K562 (cell line): ENCODE data around the gene PACRG. TPM values are rescaled to one million over a fixed set of nuclear protein-coding genes. Genes with fewer than 3 reads are reported as not detected.

ENCODE experiments used
- BRD4 ChIP-seq: fragments of 200-600 bp; sonication (generic); IDR thresholded peaks from 2 replicates; pipeline ENCODE4 v1.6.1; 2017; ENCODE audit warnings: inconsistent platforms
- DIDO1 ChIP-seq: fragments of 450-650 bp; IDR thresholded peaks from 2 replicates; pipeline ENCODE4 v1.6.1; 2016; ENCODE audit warnings: low read depth, missing biosample characterization, missing genetic modification characterization
- MTA1 ChIP-seq: fragments of 450-650 bp; IDR thresholded peaks from 2 replicates; pipeline ENCODE4 v1.6.1; 2017; ENCODE audit warnings: borderline replicate concordance
- SMARCC2 ChIP-seq: fragments of 450-650 bp; IDR thresholded peaks from 2 replicates; pipeline ENCODE4 v1.6.1; 2017; ENCODE audit warnings: antibody characterized with exemption, moderate library complexity, mild to moderate bottlenecking, low read depth
- ZNF174 ChIP-seq: fragments of 250-450 bp; sonication (Bioruptor Pico); IDR thresholded peaks from 2 replicates; pipeline ENCODE4 v1.4.0; 2020; ENCODE audit warnings: mild to moderate bottlenecking
- polyA plus RNA-seq, 8 experiments: library from polyadenylated mRNA; depleted of rRNA in 4 of 8; stranded (reverse) in 5 of 8; unstranded in 3 of 8; fragments of >200 nt; fragmentation: Nextera tagmentation in 2 of 8; fragmentation: Illumina TruSeq in 1 of 8; extraction: Ambion mirVana in 2 of 8; extraction: Trizol in 1 of 8; gene quantifications; 2 replicates each; pipeline versions ENCODE4 v1.2.1 to v1.2.3, GENCODE V29; 2011 to 2014; ENCODE audit warnings: inconsistent platforms in 1 of 8, missing spikeins in 1 of 8
- total RNA-seq, 7 experiments: library from RNA; depleted of rRNA in 6 of 7; stranded (reverse); fragments of >200 nt in 6 of 7; fragmentation: Illumina TruSeq in 2 of 7; extraction: Trizol in 2 of 7; gene quantifications; 2 replicates each; pipeline versions ENCODE4 v1.2.1 to v1.2.3, GENCODE V29; 2011 to 2021; ENCODE audit warnings: low replicate concordance in 1 of 7
- TF ChIP-seq, protein P1 (sequence below): sonication (generic); formaldehyde crosslinking; IDR thresholded peaks from 2 replicates; pipeline ENCODE4 v1.8.0; 2023; ENCODE audit warnings: missing genetic modification reagents, mild to moderate bottlenecking, borderline replicate concordance
- TF ChIP-seq, protein P2 (sequence below): fragments of 250-450 bp; sonication (Bioruptor Pico); IDR thresholded peaks from 2 replicates; pipeline ENCODE4 v1.4.0; 2020; ENCODE audit warnings: mild to moderate bottlenecking, moderate library complexity
- TF ChIP-seq, protein P3 (sequence below): fragments of 450-650 bp; formaldehyde crosslinking; IDR thresholded peaks from 2 replicates; pipeline ENCODE4 v1.4.0; 2020; ENCODE audit warnings: mild to moderate bottlenecking, moderate library complexity
- TF ChIP-seq, protein P4 (sequence below): fragments of 450-650 bp; formaldehyde crosslinking; IDR thresholded peaks from 2 replicates; pipeline ENCODE4 v1.4.0; 2020; ENCODE audit warnings: mild to moderate bottlenecking, moderate library complexity
- TF ChIP-seq, protein P5 (sequence below), 2 experiments: fragments of 450-650 bp; IDR thresholded peaks; 2 replicates each; pipeline ENCODE4 v1.6.1; 2016
- TF ChIP-seq, protein P6 (sequence below), 2 experiments: IDR thresholded peaks; 2 replicates each; pipeline ENCODE4 v1.6.1; 2011; ENCODE audit warnings: borderline replicate concordance in 1 of 2, control low read depth in 1 of 2, low read depth in 1 of 2, low read length in 1 of 2, mild to moderate bottlenecking in 1 of 2, mixed read lengths in 1 of 2, moderate library complexity in 1 of 2; ENCODE audit not compliant: insufficient read depth in 1 of 2, insufficient read length in 1 of 2, poor library complexity in 1 of 2, severe bottlenecking in 1 of 2; ENCODE audit errors: extremely low read depth in 1 of 2

The PACRG gene
- total and polyA plus RNA-seq, 9 of the 15 experiments (the other 6 are each of a cell fraction or from before 2014, with no cell fraction given): 0.04 TPM; not detected in 8

DNA sequence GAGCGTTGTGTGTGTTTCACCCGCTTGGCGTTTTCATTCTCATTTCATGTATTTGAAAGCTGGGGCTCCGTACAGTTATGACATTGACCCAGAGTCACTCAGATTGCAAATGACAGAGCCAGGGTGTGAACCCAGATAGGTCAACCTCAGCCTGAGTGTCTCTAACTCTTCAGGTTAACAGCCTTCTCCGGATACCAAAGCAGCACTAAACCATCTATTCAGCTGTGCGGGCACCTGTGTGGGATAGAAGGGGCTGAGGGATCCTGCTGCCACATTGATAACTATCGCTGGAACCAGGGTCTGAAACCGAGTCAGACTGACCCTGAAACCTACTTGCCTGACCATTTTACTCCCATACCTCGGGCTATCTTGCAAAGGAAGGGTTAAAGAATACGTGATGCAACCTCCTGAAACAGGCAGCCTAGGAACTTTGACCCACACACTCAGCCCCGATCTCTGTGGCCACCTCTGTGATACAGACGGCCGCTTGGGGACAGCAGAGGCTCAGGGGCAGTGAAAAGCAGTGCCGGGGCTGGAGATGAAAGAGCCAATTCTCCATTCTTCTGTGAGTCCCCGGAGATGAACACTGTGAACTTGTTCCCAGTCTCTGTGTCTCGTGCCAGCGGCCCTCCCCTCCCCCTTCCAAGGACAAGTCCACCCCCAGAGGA is 453.2 kb downstream of the PACRG start (continued):
- TF ChIP-seq, protein P1, sequence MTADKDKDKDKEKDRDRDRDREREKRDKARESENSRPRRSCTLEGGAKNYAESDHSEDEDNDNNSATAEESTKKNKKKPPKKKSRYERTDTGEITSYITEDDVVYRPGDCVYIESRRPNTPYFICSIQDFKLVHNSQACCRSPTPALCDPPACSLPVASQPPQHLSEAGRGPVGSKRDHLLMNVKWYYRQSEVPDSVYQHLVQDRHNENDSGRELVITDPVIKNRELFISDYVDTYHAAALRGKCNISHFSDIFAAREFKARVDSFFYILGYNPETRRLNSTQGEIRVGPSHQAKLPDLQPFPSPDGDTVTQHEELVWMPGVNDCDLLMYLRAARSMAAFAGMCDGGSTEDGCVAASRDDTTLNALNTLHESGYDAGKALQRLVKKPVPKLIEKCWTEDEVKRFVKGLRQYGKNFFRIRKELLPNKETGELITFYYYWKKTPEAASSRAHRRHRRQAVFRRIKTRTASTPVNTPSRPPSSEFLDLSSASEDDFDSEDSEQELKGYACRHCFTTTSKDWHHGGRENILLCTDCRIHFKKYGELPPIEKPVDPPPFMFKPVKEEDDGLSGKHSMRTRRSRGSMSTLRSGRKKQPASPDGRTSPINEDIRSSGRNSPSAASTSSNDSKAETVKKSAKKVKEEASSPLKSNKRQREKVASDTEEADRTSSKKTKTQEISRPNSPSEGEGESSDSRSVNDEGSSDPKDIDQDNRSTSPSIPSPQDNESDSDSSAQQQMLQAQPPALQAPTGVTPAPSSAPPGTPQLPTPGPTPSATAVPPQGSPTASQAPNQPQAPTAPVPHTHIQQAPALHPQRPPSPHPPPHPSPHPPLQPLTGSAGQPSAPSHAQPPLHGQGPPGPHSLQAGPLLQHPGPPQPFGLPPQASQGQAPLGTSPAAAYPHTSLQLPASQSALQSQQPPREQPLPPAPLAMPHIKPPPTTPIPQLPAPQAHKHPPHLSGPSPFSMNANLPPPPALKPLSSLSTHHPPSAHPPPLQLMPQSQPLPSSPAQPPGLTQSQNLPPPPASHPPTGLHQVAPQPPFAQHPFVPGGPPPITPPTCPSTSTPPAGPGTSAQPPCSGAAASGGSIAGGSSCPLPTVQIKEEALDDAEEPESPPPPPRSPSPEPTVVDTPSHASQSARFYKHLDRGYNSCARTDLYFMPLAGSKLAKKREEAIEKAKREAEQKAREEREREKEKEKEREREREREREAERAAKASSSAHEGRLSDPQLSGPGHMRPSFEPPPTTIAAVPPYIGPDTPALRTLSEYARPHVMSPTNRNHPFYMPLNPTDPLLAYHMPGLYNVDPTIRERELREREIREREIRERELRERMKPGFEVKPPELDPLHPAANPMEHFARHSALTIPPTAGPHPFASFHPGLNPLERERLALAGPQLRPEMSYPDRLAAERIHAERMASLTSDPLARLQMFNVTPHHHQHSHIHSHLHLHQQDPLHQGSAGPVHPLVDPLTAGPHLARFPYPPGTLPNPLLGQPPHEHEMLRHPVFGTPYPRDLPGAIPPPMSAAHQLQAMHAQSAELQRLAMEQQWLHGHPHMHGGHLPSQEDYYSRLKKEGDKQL: no peak
- TF ChIP-seq, protein P2, sequence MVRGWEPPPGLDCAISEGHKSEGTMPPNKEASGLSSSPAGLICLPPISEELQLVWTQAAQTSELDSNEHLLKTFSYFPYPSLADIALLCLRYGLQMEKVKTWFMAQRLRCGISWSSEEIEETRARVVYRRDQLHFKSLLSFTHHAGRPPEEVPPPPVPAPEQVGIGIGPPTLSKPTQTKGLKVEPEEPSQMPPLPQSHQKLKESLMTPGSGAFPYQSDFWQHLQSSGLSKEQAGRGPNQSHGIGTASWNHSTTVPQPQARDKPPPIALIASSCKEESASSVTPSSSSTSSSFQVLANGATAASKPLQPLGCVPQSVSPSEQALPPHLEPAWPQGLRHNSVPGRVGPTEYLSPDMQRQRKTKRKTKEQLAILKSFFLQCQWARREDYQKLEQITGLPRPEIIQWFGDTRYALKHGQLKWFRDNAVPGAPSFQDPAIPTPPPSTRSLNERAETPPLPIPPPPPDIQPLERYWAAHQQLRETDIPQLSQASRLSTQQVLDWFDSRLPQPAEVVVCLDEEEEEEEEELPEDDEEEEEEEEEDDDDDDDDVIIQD (CRISPR knock-in tag): peak; percentile 93
- TF ChIP-seq DIDO1 (tag) (peak; percentile 82), SMARCC2 (peak; percentile 40; the same call in 1 of the 2 replicates), MTA1 (peak; percentile 57; the same call in 1 of the 2 replicates), ZNF174 (CRISPR knock-in tag) (no peak), BRD4 (peak; percentile 50; the same call in 1 of the 2 replicates)
- TF ChIP-seq, protein P3, sequence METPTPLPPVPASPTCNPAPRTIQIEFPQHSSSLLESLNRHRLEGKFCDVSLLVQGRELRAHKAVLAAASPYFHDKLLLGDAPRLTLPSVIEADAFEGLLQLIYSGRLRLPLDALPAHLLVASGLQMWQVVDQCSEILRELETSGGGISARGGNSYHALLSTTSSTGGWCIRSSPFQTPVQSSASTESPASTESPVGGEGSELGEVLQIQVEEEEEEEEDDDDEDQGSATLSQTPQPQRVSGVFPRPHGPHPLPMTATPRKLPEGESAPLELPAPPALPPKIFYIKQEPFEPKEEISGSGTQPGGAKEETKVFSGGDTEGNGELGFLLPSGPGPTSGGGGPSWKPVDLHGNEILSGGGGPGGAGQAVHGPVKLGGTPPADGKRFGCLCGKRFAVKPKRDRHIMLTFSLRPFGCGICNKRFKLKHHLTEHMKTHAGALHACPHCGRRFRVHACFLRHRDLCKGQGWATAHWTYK (CRISPR knock-in tag): peak; percentile 81; the same call in 1 of the 2 replicates
- TF ChIP-seq, protein P4, sequence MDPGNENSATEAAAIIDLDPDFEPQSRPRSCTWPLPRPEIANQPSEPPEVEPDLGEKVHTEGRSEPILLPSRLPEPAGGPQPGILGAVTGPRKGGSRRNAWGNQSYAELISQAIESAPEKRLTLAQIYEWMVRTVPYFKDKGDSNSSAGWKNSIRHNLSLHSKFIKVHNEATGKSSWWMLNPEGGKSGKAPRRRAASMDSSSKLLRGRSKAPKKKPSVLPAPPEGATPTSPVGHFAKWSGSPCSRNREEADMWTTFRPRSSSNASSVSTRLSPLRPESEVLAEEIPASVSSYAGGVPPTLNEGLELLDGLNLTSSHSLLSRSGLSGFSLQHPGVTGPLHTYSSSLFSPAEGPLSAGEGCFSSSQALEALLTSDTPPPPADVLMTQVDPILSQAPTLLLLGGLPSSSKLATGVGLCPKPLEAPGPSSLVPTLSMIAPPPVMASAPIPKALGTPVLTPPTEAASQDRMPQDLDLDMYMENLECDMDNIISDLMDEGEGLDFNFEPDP (CRISPR knock-in tag): no peak; the same call in 1 of the 2 replicates
- TF ChIP-seq, protein P5, sequence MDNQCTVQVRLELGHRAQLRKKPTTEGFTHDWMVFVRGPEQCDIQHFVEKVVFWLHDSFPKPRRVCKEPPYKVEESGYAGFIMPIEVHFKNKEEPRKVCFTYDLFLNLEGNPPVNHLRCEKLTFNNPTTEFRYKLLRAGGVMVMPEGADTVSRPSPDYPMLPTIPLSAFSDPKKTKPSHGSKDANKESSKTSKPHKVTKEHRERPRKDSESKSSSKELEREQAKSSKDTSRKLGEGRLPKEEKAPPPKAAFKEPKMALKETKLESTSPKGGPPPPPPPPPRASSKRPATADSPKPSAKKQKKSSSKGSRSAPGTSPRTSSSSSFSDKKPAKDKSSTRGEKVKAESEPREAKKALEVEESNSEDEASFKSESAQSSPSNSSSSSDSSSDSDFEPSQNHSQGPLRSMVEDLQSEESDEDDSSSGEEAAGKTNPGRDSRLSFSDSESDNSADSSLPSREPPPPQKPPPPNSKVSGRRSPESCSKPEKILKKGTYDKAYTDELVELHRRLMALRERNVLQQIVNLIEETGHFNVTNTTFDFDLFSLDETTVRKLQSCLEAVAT (IDR thresholded peaks at IDR 0.05): no peak
- TF ChIP-seq, protein P6, sequence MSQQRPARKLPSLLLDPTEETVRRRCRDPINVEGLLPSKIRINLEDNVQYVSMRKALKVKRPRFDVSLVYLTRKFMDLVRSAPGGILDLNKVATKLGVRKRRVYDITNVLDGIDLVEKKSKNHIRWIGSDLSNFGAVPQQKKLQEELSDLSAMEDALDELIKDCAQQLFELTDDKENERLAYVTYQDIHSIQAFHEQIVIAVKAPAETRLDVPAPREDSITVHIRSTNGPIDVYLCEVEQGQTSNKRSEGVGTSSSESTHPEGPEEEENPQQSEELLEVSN (IDR thresholded peaks at IDR 0.05; ENCODE audit: borderline replicate concordance in 1 of 2, extremely low read depth in 1 of 2, insufficient read depth in 1 of 2, insufficient read length in 1 of 2, low read depth in 1 of 2, low read length in 1 of 2, poor library complexity in 1 of 2, severe bottlenecking in 1 of 2): no peak
